HuH-7.5 (cell line): ENCODE measurements around the gene POMT1.

Experiments
- DNase-seq: peaks from one replicate; pipeline ENCODE4 v3.0.0; 2011; ENCODE audit warnings: low spot score

Gene POMT1

GRCh38 chr9:131554087-131554842 lies 51.5 kb downstream of the POMT1 start:
- no peak for DNase-seq

DNA sequence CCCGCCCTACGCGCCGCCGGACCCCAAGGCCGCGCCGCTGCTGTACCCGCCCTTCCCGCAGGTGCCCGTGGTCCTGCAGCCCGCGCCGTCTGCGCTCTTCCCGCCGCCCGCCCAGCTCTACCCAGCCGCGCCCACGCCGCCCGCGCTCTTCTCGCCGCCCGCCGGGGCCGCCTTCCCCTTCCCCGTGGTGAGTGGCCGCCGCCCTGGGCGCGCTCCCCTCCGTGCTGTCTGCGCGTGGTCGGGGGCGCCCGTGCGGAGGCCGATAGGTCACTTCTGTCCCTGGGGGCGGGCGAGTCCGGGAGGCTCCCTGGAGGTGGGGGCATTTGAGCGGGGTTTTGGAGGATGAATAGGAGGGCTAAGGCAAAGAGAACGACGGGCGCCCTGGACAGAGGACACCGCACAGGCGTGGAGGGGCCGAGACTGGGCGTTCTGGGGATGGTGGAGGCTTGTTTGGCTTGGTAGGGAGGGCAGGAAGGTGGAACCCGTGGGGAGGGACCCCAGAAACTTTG lies 52.2 kb downstream of the POMT1 start:
- no peak for DNase-seq

GRCh38 chr9:131555841-131556673 lies 53.3 kb downstream of the POMT1 start:
- DNase-seq, result no peak

DNA sequence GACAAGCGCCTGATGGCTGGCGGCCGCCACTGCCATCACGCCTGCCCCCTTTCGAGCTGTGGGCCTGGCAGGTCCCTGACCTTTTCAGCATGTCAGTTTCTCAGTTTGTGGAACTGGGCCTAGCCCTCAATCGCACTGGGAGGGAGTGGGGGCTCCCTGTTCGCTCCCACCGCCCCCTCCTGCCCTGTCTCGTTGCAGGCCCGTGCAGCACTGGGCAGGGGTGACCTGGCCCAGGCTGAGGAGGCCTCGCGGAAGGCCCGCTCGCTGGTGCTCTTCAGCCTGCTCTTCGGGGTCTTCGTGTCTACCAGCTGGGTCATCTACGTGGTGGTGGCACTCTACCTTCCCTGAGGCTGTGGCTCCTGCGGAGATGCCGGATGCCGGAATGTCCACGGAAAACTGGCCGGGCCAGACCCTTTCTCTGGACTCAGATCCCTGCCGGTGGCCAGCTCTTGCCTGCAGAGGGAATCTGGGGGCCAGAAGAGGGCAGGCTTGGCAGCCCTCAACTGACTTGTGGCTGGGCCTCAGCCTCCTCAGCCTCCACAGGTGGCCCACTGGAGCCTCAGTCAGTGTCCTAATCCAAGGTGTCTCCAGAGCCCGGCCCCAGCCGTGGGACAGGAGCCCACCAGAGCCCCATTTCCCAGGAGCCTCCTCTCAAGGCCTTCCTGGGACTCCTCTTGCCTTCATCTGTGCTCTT lies 55.3 kb downstream of the POMT1 start:
- no peak for DNase-seq

DNA sequence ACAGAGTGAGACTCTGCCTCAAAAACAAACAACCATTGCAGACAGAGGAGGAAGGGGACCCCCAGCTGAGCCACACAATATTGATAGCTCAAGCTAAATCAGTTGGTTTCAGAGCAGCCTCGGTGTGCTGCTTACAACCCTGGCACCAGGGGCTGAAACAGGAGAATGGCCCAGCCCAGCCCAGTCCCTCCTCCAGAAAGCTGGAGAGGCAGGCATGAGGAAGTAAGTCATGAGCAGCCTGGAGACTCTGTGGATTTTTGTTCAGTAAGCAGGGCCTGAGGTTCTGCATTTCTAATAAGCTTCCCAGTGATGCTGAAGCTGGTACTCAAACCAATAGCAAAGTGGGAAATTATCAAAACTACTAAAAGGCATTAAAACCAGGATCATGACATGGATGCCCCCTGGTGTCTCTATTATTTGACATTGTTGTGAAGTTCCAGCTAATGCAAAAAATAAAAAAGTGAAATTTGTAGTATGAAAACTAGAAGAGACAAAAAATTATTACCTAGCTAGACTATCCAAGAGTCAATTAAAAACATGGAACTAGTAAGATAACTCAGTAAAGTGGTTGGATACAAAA lies 56.8 kb downstream of the POMT1 start:
- DNase-seq, result no peak

GRCh38 chr9:131562032-131562959 lies 59.6 kb downstream of the POMT1 start:
- peak; percentile 67 for DNase-seq

- DNase-seq, result no peak
Observed at GRCh38 chr9:131565369-131565768, 62.7 kb downstream of the POMT1 start.

DNA sequence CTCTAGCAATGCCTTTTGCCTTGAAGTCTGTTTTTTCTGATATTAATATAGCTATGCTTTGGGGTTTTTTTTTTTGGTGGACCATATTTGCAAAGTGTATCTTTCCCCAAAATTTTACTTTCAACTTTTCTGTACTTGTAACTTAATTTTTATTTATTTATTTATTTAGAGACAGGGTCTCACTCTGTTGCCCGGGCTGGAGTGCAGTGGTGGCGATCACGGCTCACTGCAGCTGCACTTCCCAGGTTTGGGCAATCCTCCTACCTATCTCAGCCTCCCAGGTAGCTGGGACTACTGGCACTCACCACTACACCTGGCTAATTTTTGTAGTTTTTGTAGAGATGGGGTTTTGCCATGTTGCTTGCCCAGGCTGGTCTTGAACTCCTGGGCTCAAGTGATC lies 63.4 kb downstream of the POMT1 start:
- DNase-seq, result no peak

DNA sequence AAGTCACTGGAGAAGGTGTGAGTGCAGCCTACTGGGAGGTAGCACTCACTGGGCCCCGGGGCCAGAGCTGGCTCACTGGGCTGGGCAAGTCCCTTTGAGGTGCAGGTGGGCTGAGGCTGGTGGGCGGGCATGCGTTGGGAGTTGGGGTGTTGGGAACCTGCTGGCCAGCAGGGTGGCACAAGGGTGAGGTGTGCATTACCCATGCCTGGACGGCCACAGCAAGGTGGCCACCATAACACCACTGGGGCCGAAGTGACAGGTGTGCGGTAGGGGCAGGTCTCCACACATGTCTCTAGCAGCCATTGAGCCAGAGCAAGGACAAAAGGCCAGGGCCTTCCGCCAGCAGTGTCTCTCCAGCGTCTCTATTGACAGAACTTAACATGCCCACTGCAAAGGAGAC lies 65.2 kb downstream of the POMT1 start:
- DNase-seq, result no peak
